ENCODE data around the gene EIF5B.

- TF ChIP-seq POLR2A (IDR thresholded peaks at IDR 0.05) = no peak
- TF ChIP-seq, protein P1, sequence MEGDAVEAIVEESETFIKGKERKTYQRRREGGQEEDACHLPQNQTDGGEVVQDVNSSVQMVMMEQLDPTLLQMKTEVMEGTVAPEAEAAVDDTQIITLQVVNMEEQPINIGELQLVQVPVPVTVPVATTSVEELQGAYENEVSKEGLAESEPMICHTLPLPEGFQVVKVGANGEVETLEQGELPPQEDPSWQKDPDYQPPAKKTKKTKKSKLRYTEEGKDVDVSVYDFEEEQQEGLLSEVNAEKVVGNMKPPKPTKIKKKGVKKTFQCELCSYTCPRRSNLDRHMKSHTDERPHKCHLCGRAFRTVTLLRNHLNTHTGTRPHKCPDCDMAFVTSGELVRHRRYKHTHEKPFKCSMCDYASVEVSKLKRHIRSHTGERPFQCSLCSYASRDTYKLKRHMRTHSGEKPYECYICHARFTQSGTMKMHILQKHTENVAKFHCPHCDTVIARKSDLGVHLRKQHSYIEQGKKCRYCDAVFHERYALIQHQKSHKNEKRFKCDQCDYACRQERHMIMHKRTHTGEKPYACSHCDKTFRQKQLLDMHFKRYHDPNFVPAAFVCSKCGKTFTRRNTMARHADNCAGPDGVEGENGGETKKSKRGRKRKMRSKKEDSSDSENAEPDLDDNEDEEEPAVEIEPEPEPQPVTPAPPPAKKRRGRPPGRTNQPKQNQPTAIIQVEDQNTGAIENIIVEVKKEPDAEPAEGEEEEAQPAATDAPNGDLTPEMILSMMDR (IDR thresholded peaks at IDR 0.05) = no peak
These were observed 36.0 kb downstream of the EIF5B start for GRCh38 chr2:99373144-99373543.

All from esophagus squamous epithelium (tissue), 4 donors.